PC-3 (cell line): ENCODE results near the gene POLR3B. TPM values are rescaled to one million over a fixed set of nuclear protein-coding genes. Genes with fewer than 3 reads are reported as not detected.

Experiments
- ATAC-seq: fragments of 200-7000 bp; cut with Tn5 transposase; 2 replicates; pipeline ENCODE4 v1.9.1; 2020; ENCODE audit warnings: mild to moderate bottlenecking, moderate library complexity
- BruUV-seq: library from RNA; stranded (reverse); fragments of 400-500 nt; replicated peaks from 2 replicates; lab custom pipeline; 2021; lab: Mats Ljungman, UMichigan
- CTCF ChIA-PET: fragments of 300-600 bp; sonication (Branson Sonifier 250); formaldehyde crosslinking; loops from one replicate; lab custom pipeline; 2022; ENCODE audit warnings: antibody characterized with exemption; lab: Charles Lee
- POLR2A ChIA-PET: fragments of 300-600 bp; sonication (Branson Sonifier 250); formaldehyde crosslinking; loops from one replicate; lab custom pipeline; 2022; ENCODE audit warnings: antibody characterized with exemption; ENCODE audit not compliant: unreplicated experiment; lab: Charles Lee
- DNase-seq: peaks from one replicate; pipeline ENCODE4 v3.0.0-alpha.2; 2015
- H2AFZ ChIP-seq: fragments of 300-600 bp; sonication (generic); 2 replicates; pipeline ENCODE4 v1.6.0; 2016; ENCODE audit warnings: antibody characterized with exemption, low read length
- H3F3A ChIP-seq: fragments of 300-600 bp; sonication (generic); one replicate; pipeline ENCODE4 v1.6.0; 2017; ENCODE audit warnings: antibody characterized with exemption, low read length, control low read depth, mild to moderate bottlenecking; ENCODE audit not compliant: unreplicated experiment
- H3K27ac ChIP-seq: fragments of 300-600 bp; sonication (generic); 2 replicates; pipeline ENCODE4 v1.5.1; 2016; ENCODE audit warnings: mild to moderate bottlenecking, low read length
- H3K27me3 ChIP-seq: fragments of 300-600 bp; sonication (generic); 2 replicates; pipeline ENCODE4 v1.6.1; 2016; ENCODE audit warnings: low read length, mixed read lengths
- H3K36me3 ChIP-seq: fragments of 300-600 bp; sonication (generic); 2 replicates; pipeline ENCODE4 v1.6.1; 2016; ENCODE audit warnings: low read depth, mixed run types, low read length, mixed read lengths
- H3K4me1 ChIP-seq: fragments of 300-600 bp; sonication (generic); 2 replicates; pipeline ENCODE4 v1.5.1; 2016; ENCODE audit warnings: low read length; ENCODE audit not compliant: insufficient read depth
- H3K4me2 ChIP-seq: fragments of 300-600 bp; sonication (generic); 2 replicates; pipeline ENCODE4 v1.6.0; 2016; ENCODE audit warnings: low read length
- H3K4me3 ChIP-seq: fragments of 300-600 bp; sonication (generic); 2 replicates; pipeline ENCODE4 v1.5.1; 2016; ENCODE audit warnings: mild to moderate bottlenecking, low read length, mixed read lengths
- H3K79me2 ChIP-seq: fragments of 300-600 bp; sonication (generic); 2 replicates; pipeline ENCODE4 v1.6.1; 2017; ENCODE audit warnings: low read length, mixed read lengths
- H3K9ac ChIP-seq: fragments of 300-600 bp; sonication (generic); 2 replicates; pipeline ENCODE4 v1.6.0; 2016; ENCODE audit warnings: mild to moderate bottlenecking, low read length
- H3K9me2 ChIP-seq: fragments of 300-600 bp; sonication (generic); replicated peaks from 2 replicates; pipeline ENCODE4 v1.6.1; 2016; ENCODE audit warnings: mixed run types, low read length, mixed read lengths
- H3K9me3 ChIP-seq: fragments of 300-600 bp; sonication (generic); 2 replicates; pipeline ENCODE4 v1.6.1; 2016; ENCODE audit warnings: low read length, mixed read lengths
- H4K20me1 ChIP-seq: fragments of 300-600 bp; sonication (generic); 2 replicates; pipeline ENCODE4 v1.6.1; 2016; ENCODE audit warnings: low read length, mixed read lengths
- CTCF ChIP-seq: fragments of 300-600 bp; sonication (generic); conservative IDR thresholded peaks from 2 replicates; pipeline ENCODE4 v1.5.1; 2017; ENCODE audit warnings: antibody characterized with exemption, low read depth, mild to moderate bottlenecking, low read length
- EZH2 ChIP-seq: fragments of 300-600 bp; sonication (generic); IDR thresholded peaks from one replicate; pipeline ENCODE4 v1.6.1; 2017; ENCODE audit warnings: antibody characterized with exemption, mild to moderate bottlenecking, low read length; ENCODE audit not compliant: unreplicated experiment
- EZH2phosphoT487 ChIP-seq: fragments of 300-600 bp; sonication (generic); IDR thresholded peaks from 2 replicates; pipeline ENCODE4 v1.6.1; 2018; ENCODE audit warnings: mild to moderate bottlenecking, antibody characterized with exemption, low read length, borderline replicate concordance
- intact Hi-C: fragments of 100-400 bp; cut with micrococcal nuclease; formaldehyde crosslinking; loops from 2 replicates; pipeline ENCODE4 v1.9.0; 2023
- total RNA-seq: library from RNA; depleted of rRNA; stranded (reverse); fragments of >200 nt; gene quantifications from 2 replicates; pipeline ENCODE4 v1.2.3, GENCODE V29; 2014

The POLR3B gene
- total RNA-seq, 1 experiment from 2014 or later, result 23.4 TPM

GRCh38 chr12:106433055-106433454 is 75.5 kb downstream of the POLR3B start:
- POLR2A ChIA-PET, result no interaction called here
- no TSS peak for BruUV-seq
- H3K27me3 ChIP-seq, result no peaks in the 10 kb centered on the region
- H3K4me1 ChIP-seq, result no peaks in the 10 kb centered on the region
- CTCF ChIA-PET, result no interaction called here
- intact Hi-C loops, result no loop called here
- no peaks in the 10 kb centered on the region for H3K9me2 ChIP-seq
- H3K4me3 ChIP-seq, result no peak overlapping the region
- ATAC-seq (no peak), DNase-seq (no peak)
- H3K9ac ChIP-seq, result no peak overlapping the region
- no peak overlapping the region for H3K4me2 ChIP-seq
- H3K79me2 ChIP-seq, result no peaks in the 10 kb centered on the region
- no peak for TF ChIP-seq EZH2phosphoT487
- H3K27ac ChIP-seq, result no peak overlapping the region
- no peaks in the 10 kb centered on the region for H3K9me3 ChIP-seq
- H3F3A ChIP-seq, result no peaks in the 10 kb centered on the region
- H4K20me1 ChIP-seq, result no peaks in the 10 kb centered on the region
- no peak overlapping the region for H2AFZ ChIP-seq
- peaks cover 35% of the 10 kb centered on the region for H3K36me3 ChIP-seq

GRCh38 chr12:106434526-106434925 is 77.0 kb downstream of the POLR3B start:
- Histone ChIP-seq H3K4me3 (no peak overlapping the region), H3K9me3 (no peaks in the 10 kb centered on the region), H3K79me2 (no peaks in the 10 kb centered on the region), H3K9me2 (no peaks in the 10 kb centered on the region), H3K4me1 (no peaks in the 10 kb centered on the region), H3F3A (no peaks in the 10 kb centered on the region), H3K36me3 (peaks cover 43% of the 10 kb centered on the region), H3K4me2 (no peak overlapping the region), H2AFZ (no peak overlapping the region), H3K9ac (no peak overlapping the region), H4K20me1 (no peaks in the 10 kb centered on the region), H3K27me3 (no peaks in the 10 kb centered on the region), H3K27ac (no peak overlapping the region)
- no peak for ATAC-seq
- BruUV-seq, result no TSS peak
- POLR2A ChIA-PET, result no interaction called here
- CTCF ChIA-PET, result no interaction called here
- TF ChIP-seq EZH2phosphoT487, result no peak
- TF ChIP-seq EZH2, result no peak
- no peak for TF ChIP-seq CTCF
- intact Hi-C loops, result no loop called here
- DNase-seq, result no peak

GRCh38 chr12:106436164-106436563 is 78.6 kb downstream of the POLR3B start:
- intact Hi-C loops, result no loop called here
- DNase-seq (no peak), ATAC-seq (no peak)
- no TSS peak for BruUV-seq
- Histone ChIP-seq H3K27me3 (no peaks in the 10 kb centered on the region), H3K4me2 (no peak overlapping the region), H3K9ac (no peak overlapping the region), H3K79me2 (no peaks in the 10 kb centered on the region), H3K4me1 (no peaks in the 10 kb centered on the region), H3F3A (no peaks in the 10 kb centered on the region), H3K4me3 (no peak overlapping the region), H3K9me3 (no peaks in the 10 kb centered on the region), H3K36me3 (peaks cover 41% of the 10 kb centered on the region), H2AFZ (no peak overlapping the region), H3K9me2 (no peaks in the 10 kb centered on the region), H4K20me1 (no peaks in the 10 kb centered on the region), H3K27ac (no peak overlapping the region)
- TF ChIP-seq EZH2phosphoT487 (no peak), CTCF (no peak), EZH2 (no peak)
- POLR2A ChIA-PET, result interaction anchor here (0.6 kb wide), 1 partner anchor 17 kb away, joined by 3 read pairs; no protein-coding TSS in a partner anchor
- CTCF ChIA-PET, result no interaction called here
